ENCODE measurements around the gene PPP2R5C.

Gene PPP2R5C

DNA sequence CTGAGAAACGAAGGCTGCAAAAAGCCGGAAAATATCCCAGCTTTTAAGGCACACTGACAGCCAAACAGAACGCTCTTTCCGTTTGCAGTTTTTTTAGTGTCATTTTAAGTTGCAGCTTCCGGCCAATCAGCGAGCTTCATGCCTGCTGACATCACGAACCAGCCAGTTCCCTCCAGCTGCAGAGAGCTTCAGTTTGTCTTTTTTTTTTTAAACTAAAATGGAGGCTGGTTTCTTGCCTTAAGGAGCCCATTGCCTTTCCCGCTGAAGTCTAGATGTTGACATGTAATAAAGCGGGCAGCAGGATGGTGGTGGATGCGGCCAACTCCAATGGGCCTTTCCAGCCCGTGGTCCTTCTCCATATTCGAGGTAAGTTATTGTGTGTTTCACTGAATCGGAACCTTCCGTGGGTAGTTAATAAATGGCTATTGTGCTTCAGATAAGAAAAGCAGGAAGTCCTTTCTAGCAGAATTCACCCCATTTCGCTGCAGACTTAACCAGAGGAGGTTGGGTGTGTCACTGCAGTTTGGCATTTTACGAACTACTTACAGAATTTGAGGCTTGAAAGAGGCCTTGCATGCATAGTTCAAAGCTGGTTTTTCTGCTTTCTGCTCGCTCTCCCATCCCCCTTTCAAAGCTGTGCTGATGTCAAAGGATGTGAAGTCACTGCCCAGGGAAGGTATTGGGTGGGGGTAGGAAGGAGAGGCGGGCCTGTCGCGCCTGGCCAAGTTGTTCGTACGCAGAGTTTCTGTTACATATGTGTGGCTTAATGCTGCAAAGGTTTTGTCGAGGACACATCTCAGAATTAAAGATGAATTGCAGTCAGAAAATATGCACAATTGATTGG, 48.4 kb downstream of the PPP2R5C start (continued):
- TF ChIP-seq, protein P1, sequence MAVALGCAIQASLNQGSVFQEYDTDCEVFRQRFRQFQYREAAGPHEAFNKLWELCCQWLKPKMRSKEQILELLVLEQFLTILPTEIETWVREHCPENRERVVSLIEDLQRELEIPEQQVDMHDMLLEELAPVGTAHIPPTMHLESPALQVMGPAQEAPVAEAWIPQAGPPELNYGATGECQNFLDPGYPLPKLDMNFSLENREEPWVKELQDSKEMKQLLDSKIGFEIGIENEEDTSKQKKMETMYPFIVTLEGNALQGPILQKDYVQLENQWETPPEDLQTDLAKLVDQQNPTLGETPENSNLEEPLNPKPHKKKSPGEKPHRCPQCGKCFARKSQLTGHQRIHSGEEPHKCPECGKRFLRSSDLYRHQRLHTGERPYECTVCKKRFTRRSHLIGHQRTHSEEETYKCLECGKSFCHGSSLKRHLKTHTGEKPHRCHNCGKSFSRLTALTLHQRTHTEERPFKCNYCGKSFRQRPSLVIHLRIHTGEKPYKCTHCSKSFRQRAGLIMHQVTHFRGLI (tag by site-specific recombination; IDR thresholded peaks at IDR 0.05) = no peak; the same call in 1 of the 2 replicates
- TF ChIP-seq, protein P2, sequence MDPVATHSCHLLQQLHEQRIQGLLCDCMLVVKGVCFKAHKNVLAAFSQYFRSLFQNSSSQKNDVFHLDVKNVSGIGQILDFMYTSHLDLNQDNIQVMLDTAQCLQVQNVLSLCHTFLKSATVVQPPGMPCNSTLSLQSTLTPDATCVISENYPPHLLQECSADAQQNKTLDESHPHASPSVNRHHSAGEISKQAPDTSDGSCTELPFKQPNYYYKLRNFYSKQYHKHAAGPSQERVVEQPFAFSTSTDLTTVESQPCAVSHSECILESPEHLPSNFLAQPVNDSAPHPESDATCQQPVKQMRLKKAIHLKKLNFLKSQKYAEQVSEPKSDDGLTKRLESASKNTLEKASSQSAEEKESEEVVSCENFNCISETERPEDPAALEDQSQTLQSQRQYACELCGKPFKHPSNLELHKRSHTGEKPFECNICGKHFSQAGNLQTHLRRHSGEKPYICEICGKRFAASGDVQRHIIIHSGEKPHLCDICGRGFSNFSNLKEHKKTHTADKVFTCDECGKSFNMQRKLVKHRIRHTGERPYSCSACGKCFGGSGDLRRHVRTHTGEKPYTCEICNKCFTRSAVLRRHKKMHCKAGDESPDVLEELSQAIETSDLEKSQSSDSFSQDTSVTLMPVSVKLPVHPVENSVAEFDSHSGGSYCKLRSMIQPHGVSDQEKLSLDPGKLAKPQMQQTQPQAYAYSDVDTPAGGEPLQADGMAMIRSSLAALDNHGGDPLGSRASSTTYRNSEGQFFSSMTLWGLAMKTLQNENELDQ (tag by site-specific recombination; IDR thresholded peaks at IDR 0.05; ENCODE audit: low read depth) = no peak
- TF ChIP-seq, protein P3, sequence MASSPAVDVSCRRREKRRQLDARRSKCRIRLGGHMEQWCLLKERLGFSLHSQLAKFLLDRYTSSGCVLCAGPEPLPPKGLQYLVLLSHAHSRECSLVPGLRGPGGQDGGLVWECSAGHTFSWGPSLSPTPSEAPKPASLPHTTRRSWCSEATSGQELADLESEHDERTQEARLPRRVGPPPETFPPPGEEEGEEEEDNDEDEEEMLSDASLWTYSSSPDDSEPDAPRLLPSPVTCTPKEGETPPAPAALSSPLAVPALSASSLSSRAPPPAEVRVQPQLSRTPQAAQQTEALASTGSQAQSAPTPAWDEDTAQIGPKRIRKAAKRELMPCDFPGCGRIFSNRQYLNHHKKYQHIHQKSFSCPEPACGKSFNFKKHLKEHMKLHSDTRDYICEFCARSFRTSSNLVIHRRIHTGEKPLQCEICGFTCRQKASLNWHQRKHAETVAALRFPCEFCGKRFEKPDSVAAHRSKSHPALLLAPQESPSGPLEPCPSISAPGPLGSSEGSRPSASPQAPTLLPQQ (tag by site-specific recombination; IDR thresholded peaks at IDR 0.05) = peak; percentile 38
- TF ChIP-seq GLI2 (tag by site-specific recombination; IDR thresholded peaks at IDR 0.05; ENCODE audit: borderline replicate concordance, low read depth) = no peak
- TF ChIP-seq ZNF391 (tag by site-specific recombination; IDR thresholded peaks at IDR 0.05; ENCODE audit: borderline replicate concordance, low read depth) = no peak
- no peak for TF ChIP-seq SCRT1 (tag by site-specific recombination; IDR thresholded peaks at IDR 0.05; ENCODE audit: borderline replicate concordance)
- TF ChIP-seq, protein P4, sequence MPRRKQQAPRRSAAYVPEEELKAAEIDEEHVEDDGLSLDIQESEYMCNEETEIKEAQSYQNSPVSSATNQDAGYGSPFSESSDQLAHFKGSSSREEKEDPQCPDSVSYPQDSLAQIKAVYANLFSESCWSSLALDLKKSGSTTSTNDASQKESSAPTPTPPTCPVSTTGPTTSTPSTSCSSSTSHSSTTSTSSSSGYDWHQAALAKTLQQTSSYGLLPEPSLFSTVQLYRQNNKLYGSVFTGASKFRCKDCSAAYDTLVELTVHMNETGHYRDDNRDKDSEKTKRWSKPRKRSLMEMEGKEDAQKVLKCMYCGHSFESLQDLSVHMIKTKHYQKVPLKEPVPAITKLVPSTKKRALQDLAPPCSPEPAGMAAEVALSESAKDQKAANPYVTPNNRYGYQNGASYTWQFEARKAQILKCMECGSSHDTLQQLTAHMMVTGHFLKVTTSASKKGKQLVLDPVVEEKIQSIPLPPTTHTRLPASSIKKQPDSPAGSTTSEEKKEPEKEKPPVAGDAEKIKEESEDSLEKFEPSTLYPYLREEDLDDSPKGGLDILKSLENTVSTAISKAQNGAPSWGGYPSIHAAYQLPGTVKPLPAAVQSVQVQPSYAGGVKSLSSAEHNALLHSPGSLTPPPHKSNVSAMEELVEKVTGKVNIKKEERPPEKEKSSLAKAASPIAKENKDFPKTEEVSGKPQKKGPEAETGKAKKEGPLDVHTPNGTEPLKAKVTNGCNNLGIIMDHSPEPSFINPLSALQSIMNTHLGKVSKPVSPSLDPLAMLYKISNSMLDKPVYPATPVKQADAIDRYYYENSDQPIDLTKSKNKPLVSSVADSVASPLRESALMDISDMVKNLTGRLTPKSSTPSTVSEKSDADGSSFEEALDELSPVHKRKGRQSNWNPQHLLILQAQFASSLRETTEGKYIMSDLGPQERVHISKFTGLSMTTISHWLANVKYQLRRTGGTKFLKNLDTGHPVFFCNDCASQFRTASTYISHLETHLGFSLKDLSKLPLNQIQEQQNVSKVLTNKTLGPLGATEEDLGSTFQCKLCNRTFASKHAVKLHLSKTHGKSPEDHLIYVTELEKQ (tag by site-specific recombination; IDR thresholded peaks at IDR 0.05; ENCODE audit: borderline replicate concordance) = no peak
- TF ChIP-seq, protein P5, sequence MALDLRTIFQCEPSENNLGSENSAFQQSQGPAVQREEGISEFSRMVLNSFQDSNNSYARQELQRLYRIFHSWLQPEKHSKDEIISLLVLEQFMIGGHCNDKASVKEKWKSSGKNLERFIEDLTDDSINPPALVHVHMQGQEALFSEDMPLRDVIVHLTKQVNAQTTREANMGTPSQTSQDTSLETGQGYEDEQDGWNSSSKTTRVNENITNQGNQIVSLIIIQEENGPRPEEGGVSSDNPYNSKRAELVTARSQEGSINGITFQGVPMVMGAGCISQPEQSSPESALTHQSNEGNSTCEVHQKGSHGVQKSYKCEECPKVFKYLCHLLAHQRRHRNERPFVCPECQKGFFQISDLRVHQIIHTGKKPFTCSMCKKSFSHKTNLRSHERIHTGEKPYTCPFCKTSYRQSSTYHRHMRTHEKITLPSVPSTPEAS (tag by site-specific recombination; IDR thresholded peaks at IDR 0.05) = no peak
- TF ChIP-seq, protein P6, sequence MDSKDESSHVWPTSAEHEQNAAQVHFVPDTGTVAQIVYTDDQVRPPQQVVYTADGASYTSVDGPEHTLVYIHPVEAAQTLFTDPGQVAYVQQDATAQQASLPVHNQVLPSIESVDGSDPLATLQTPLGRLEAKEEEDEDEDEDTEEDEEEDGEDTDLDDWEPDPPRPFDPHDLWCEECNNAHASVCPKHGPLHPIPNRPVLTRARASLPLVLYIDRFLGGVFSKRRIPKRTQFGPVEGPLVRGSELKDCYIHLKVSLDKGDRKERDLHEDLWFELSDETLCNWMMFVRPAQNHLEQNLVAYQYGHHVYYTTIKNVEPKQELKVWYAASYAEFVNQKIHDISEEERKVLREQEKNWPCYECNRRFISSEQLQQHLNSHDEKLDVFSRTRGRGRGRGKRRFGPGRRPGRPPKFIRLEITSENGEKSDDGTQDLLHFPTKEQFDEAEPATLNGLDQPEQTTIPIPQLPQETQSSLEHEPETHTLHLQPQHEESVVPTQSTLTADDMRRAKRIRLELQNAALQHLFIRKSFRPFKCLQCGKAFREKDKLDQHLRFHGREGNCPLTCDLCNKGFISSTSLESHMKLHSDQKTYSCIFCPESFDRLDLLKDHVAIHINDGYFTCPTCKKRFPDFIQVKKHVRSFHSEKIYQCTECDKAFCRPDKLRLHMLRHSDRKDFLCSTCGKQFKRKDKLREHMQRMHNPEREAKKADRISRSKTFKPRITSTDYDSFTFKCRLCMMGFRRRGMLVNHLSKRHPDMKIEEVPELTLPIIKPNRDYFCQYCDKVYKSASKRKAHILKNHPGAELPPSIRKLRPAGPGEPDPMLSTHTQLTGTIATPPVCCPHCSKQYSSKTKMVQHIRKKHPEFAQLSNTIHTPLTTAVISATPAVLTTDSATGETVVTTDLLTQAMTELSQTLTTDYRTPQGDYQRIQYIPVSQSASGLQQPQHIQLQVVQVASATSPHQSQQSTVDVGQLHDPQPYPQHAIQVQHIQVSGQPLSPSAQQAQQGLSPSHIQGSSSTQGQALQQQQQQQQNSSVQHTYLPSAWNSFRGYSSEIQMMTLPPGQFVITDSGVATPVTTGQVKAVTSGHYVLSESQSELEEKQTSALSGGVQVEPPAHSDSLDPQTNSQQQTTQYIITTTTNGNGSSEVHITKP (tag by site-specific recombination; IDR thresholded peaks at IDR 0.05) = peak; percentile 69
- TF ChIP-seq ZNF211 (tag by site-specific recombination; IDR thresholded peaks at IDR 0.05; ENCODE audit: low read depth) = no peak
- TF ChIP-seq GFI1B (tag by site-specific recombination; IDR thresholded peaks at IDR 0.05) = no peak
- TF ChIP-seq ZNF366 (tag by site-specific recombination; conservative IDR thresholded peaks at IDR 0.05) = peak; percentile 95
- no peak for TF ChIP-seq ZNF701 (tag by site-specific recombination; IDR thresholded peaks at IDR 0.05)
- TF ChIP-seq ZFHX2 (tag by site-specific recombination; conservative IDR thresholded peaks at IDR 0.05) = peak; percentile 39; the same call in 1 of the 2 replicates
- no peak for TF ChIP-seq ZNF776 (tag by site-specific recombination; IDR thresholded peaks at IDR 0.05; ENCODE audit: borderline replicate concordance)
- TF ChIP-seq, protein P7, sequence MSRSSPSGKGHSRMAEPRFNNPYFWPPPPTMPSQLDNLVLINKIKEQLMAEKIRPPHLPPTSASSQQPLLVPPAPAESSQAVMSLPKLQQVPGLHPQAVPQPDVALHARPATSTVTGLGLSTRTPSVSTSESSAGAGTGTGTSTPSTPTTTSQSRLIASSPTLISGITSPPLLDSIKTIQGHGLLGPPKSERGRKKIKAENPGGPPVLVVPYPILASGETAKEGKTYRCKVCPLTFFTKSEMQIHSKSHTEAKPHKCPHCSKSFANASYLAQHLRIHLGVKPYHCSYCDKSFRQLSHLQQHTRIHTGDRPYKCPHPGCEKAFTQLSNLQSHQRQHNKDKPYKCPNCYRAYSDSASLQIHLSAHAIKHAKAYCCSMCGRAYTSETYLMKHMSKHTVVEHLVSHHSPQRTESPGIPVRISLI (tag by site-specific recombination; IDR thresholded peaks at IDR 0.05) = peak; percentile 80; the same call in 1 of the 2 replicates
- TF ChIP-seq KLF1 (tag by site-specific recombination; IDR thresholded peaks at IDR 0.05) = no peak
- no peak for TF ChIP-seq SALL2 (tag by site-specific recombination; IDR thresholded peaks at IDR 0.05; ENCODE audit: borderline replicate concordance)
- no peak for TF ChIP-seq ZNF292 (tag by site-specific recombination; IDR thresholded peaks at IDR 0.05; ENCODE audit: borderline replicate concordance, low read depth)
- no peak for TF ChIP-seq ZNF174 (tag by site-specific recombination; IDR thresholded peaks at IDR 0.05)
- no peak for TF ChIP-seq ZNF433 (tag by site-specific recombination; IDR thresholded peaks at IDR 0.05; ENCODE audit: low read depth)
- TF ChIP-seq ZNF624 (tag by site-specific recombination; IDR thresholded peaks at IDR 0.05) = 0 out of 2 replicates have a peak, but pooled peaks have one; percentile 21

Measured in HEK293 (cell line).